Adipocyte (in vitro differentiated cells): ENCODE measurements around the gene KRT79.

ENCODE experiments used
- DNase-seq: peaks from one replicate; pipeline ENCODE4 v3.0.0-alpha.2; 2015; ENCODE audit warnings: low read depth
- H3K27me3 ChIP-seq: replicated peaks from 2 replicates; pipeline ENCODE4 v1.7.0; 2013; ENCODE audit warnings: mild to moderate bottlenecking, low read length, moderate library complexity; ENCODE audit not compliant: control insufficient read depth, insufficient read depth
- H3K36me3 ChIP-seq: 2 replicates; pipeline ENCODE4 v1.7.0; 2013; ENCODE audit warnings: low read length, mild to moderate bottlenecking, moderate library complexity; ENCODE audit not compliant: control insufficient read depth, insufficient read depth, severe bottlenecking
- H3K4me1 ChIP-seq: 2 replicates; pipeline ENCODE4 v1.7.0; 2013; ENCODE audit warnings: mild to moderate bottlenecking, low read length, moderate library complexity; ENCODE audit not compliant: control insufficient read depth, insufficient read depth
- H3K4me3 ChIP-seq: 2 replicates; pipeline ENCODE4 v1.7.0; 2013; ENCODE audit warnings: mild to moderate bottlenecking, low read length, moderate library complexity
- H3K9ac ChIP-seq: 2 replicates; pipeline ENCODE4 v1.7.0; 2013; ENCODE audit warnings: mild to moderate bottlenecking, low read length, moderate library complexity
- H3K9me3 ChIP-seq: 2 replicates; pipeline ENCODE4 v1.7.0; 2013; ENCODE audit warnings: mild to moderate bottlenecking, low read length, moderate library complexity; ENCODE audit not compliant: control insufficient read depth

KRT79 gene

DNA sequence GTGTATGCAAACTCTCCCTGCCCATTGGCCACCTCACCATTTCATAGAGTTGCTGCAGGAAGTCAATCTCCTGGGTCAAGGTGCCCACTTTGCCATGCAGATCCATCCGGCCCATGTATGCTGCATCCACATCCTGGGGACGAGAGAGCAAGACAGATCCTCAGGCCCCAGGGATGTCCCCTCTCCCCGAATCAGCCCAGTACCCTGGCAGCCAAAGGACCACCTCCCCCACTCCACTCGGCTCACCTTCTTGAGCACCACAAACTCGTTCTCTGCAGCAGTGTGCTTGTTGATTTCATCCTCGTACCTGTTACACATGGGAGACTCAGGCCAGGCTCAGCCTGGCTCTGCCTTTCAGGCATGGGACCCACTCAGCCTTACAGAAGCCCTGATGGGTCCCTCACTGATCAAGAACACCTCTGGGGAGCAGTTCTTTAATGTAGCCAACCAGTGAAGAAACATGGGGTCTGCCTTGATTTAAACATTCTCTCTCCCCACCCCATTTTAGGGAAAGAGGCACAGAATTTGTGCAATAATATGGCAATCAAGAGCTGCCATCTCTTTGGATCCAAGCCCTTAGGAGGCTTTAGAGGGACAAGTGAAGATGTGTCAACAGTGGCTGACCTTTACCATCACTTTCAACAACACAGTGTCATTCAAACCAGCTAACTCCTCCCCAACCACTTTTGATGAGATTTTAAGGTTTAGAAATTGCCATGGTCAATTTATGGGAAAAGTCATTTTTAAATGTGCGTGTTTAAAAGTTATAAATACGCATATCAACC, 3.9 kb downstream of the KRT79 start:
- Histone ChIP-seq H3K4me1 (peaks cover 45% of the 10 kb centered on the region), H3K9ac (no peak overlapping the region), H3K9me3 (no peaks in the 10 kb centered on the region), H3K4me3 (no peak overlapping the region), H3K27me3 (no peaks in the 10 kb centered on the region), H3K36me3 (no peaks in the 10 kb centered on the region)
- no peak for DNase-seq

DNA sequence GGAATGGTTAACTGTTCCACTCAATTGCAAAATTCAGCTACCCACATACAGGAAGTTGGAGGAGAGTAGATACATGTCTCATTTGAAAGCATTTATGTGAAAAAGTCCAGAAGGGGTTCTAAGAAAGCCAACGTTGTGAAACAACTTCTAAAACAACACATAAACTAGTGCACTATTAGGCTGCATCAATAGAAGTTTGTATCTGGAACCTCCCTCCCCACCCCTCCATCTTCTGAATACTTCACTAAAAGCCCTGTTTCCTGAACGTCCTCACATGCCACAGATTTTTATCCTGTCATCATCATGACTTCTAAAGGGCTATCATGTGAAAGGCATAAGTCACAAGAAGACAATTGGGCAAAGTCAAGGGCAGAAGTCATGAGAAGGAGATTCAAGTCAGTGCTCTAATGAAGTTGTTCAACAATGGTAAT, 5.5 kb downstream of the KRT79 start:
- peak; percentile 40 for DNase-seq
- H3K9me3 ChIP-seq, result no peaks in the 10 kb centered on the region
- H3K9ac ChIP-seq, result no peak overlapping the region
- H3K36me3 ChIP-seq, result no peaks in the 10 kb centered on the region
- H3K4me1 ChIP-seq, result peaks cover 45% of the 10 kb centered on the region
- no peaks in the 10 kb centered on the region for H3K27me3 ChIP-seq
- peak overlapping the region; percentile 2 for H3K4me3 ChIP-seq

GRCh38 chr12:52828156-52828555, 6.0 kb downstream of the KRT79 start:
- no peaks in the 10 kb centered on the region for H3K36me3 ChIP-seq
- no peak for DNase-seq
- H3K27me3 ChIP-seq, result no peaks in the 10 kb centered on the region
- H3K9ac ChIP-seq, result no peak overlapping the region
- H3K9me3 ChIP-seq, result no peaks in the 10 kb centered on the region
- no peak overlapping the region for H3K4me3 ChIP-seq
- H3K4me1 ChIP-seq, result peaks cover 45% of the 10 kb centered on the region

DNA sequence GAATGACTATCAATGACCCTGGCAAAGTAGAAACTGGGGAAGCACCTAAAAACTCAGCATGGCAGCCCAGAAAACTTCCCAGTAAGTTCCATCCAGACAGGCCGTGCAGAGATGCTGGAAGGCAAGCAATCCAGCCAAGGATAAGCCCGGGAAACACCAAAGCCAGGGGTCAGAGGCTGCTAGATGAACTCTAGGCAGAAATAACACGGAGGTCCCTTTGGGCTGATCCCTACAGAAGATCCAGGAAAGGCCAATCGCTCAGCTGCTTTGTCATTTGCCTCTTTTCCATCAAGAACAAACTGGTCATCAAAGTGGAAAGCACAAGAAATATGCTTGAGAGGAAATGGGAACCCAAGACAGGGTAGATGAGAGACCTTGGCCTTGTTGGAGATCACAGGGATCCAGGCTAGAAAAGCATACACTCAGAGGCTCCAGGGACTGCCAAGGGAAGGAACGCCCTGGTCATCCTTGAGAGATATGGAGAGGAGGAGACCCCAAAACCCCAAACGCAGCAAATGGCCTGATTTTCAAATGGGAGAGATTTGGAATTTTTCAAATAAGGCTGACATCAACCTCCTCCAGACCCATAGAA, 6.5 kb downstream of the KRT79 start:
- DNase-seq, result no peak
- Histone ChIP-seq H3K9me3 (no peaks in the 10 kb centered on the region), H3K36me3 (no peaks in the 10 kb centered on the region), H3K4me1 (peaks cover 41% of the 10 kb centered on the region), H3K4me3 (no peak overlapping the region), H3K9ac (no peak overlapping the region), H3K27me3 (no peaks in the 10 kb centered on the region)

- H3K27me3 ChIP-seq, result no peaks in the 10 kb centered on the region
- no peak overlapping the region for H3K9ac ChIP-seq
- H3K4me1 ChIP-seq, result peaks cover 42% of the 10 kb centered on the region
- H3K9me3 ChIP-seq, result no peaks in the 10 kb centered on the region
- peaks cover 3% of the 10 kb centered on the region for H3K36me3 ChIP-seq
- peak; percentile 32 for DNase-seq
- H3K4me3 ChIP-seq, result no peak overlapping the region
These were observed 7.3 kb downstream of the KRT79 start for GRCh38 chr12:52826611-52827498.

GRCh38 chr12:52825961-52826360, 8.2 kb downstream of the KRT79 start:
- Histone ChIP-seq H3K9ac (no peak overlapping the region), H3K36me3 (peaks cover 3% of the 10 kb centered on the region), H3K4me1 (peaks cover 33% of the 10 kb centered on the region), H3K9me3 (no peaks in the 10 kb centered on the region), H3K4me3 (no peak overlapping the region), H3K27me3 (peaks cover 8% of the 10 kb centered on the region)
- no peak for DNase-seq

- Histone ChIP-seq H3K36me3 (peaks cover 3% of the 10 kb centered on the region), H3K27me3 (peaks cover 19% of the 10 kb centered on the region), H3K9me3 (no peaks in the 10 kb centered on the region), H3K9ac (no peak overlapping the region), H3K4me3 (no peak overlapping the region), H3K4me1 (peaks cover 27% of the 10 kb centered on the region)
- DNase-seq, result no peak
These were observed 9.2 kb downstream of the KRT79 start for GRCh38 chr12:52824741-52825410.

GRCh38 chr12:52823761-52824450, 10.2 kb downstream of the KRT79 start:
- H3K27me3 ChIP-seq, result peaks cover 22% of the 10 kb centered on the region
- H3K36me3 ChIP-seq, result peaks cover 3% of the 10 kb centered on the region
- peaks cover 21% of the 10 kb centered on the region for H3K4me1 ChIP-seq
- no peak overlapping the region for H3K4me3 ChIP-seq
- H3K9ac ChIP-seq, result no peak overlapping the region
- no peaks in the 10 kb centered on the region for H3K9me3 ChIP-seq
- DNase-seq, result no peak

GRCh38 chr12:52822771-52823510, 11.2 kb downstream of the KRT79 start:
- DNase-seq, result no peak
- Histone ChIP-seq H3K9me3 (no peaks in the 10 kb centered on the region), H3K9ac (no peak overlapping the region), H3K4me1 (peaks cover 12% of the 10 kb centered on the region), H3K36me3 (peaks cover 3% of the 10 kb centered on the region), H3K4me3 (no peak overlapping the region), H3K27me3 (peaks cover 27% of the 10 kb centered on the region)
